T47D (cell line): ENCODE data around the gene PTPN20.
"Not testable (repeated sequence)": the region's sequence is repeated elsewhere in the genome, so short reads cannot be mapped to it uniquely, and the experiment has no call there.

ENCODE experiments used
- DNase-seq, 2 experiments: peaks; one replicate each; pipeline versions ENCODE4 v3.0.0 to v3.0.0-alpha.2; 2011 to 2012; ENCODE audit warnings: low read depth in 1 of 2, low spot score in 1 of 2
- JUND ChIP-seq: IDR thresholded peaks from 2 replicates; pipeline ENCODE4 v1.6.1; 2012; ENCODE audit warnings: low read depth
- in situ Hi-C: cut with HindIII; loops from 2 replicates; pipeline ENCODE4 v1.10.0; 2016; ENCODE audit warnings: low sequenced_read_pairs, low pct_unique_long_range_greater_than_20kb

The PTPN20 gene

DNA sequence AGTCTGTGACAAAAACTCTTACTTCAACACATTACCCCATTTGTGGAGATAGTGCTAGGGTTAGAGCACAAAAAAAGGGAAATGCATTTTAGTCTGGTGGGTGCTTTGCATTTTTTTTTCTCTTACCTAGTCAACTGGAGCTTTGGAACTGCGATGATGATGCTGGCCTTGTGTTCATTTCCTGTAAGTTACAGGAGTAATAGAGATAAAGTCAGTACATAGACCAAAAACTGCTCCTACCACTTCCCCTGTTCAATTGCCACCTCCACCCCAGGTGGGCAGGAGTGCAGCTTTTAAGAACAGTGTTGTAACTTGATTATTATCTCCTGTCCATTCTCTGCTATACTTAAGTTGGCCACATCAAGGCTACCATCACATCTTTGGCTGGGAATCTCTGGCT, 29.9 kb downstream of the PTPN20 start:
- in situ Hi-C loops: not testable (repeated sequence)

DNA sequence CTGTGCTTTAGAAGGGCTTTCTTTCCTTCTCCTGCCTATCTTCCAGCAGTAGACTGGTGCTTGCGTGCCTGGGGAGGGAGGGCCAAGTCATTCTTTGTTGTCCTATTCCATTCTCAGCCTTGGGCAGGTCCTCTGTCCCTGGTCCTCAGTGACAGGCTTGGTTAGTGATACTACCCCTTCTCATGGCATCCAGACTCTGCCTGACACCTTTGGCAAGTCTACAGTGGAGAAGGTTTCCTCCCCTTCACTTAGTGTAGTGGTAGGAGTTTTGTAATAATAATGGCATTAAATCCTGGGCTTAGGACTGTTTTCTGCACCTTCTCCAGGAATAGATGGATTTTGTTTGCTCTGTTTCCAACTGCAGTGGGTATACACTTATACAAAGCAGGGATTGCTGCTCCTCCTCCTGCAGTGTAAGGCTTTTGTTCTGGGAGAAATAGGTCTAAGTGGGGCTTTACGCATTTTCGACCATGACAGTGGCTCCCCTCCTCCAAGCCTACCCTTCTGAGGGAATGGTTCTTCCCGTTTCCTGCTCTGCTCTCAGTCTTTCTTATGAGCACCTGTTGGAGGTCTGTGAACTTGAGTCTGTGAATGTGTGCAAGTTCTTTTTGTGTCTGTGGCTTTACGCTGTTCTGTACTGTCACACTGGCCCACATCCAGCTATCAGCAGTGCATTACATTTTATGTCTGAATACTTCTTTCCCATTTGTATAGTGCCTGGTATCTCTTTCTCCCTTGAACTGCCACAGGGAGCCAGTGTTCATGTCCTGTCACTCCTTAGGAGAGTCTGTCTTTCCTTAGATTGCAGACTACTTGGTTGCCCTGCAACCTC, 37.7 kb downstream of the PTPN20 start:
- in situ Hi-C loops, DNase-seq: not testable (repeated sequence)

More for the DNA sequence above, 29.9 kb downstream of the PTPN20 start:
- not testable (repeated sequence) for DNase-seq

DNA sequence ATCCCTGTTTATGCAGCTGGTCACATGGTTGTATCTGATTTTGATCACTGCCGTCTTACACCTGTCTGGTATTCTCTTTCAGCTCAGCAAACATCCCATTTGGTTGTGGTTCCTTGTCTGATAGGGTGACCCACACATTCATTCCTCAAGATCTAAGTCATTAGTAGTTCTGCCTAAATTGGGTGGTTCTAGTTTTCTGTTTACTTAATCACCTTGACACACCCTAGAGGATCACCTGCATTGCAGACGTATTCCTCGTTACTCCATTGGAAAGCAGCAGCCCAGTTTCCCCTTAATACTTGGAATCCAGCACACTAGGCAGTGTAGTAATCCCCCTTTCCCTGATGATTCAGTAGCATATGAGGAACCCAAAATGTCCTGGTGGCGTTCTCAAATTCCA, 41.3 kb downstream of the PTPN20 start:
- in situ Hi-C loops, DNase-seq: not testable (repeated sequence)

DNA sequence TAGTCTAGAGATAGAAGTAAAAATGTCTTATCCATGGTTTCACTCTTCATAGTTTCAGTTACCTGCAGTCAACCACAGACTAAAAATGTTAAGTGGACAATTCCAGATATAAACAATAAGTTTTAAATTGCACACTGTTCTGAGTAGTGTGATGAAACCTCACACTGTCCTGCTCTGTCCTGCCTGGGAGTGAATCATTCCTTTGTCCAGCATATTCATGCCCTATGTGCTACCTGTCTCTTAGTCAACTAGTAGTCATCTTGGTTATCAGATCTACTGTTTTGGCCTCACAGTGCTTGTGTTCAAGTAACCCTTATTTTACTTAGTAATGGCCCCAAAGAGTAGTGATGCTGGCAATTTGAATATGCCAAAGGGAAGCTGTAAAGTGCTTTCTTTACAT, 49.5 kb downstream of the PTPN20 start:
- DNase-seq, in situ Hi-C loops: not testable (repeated sequence)

DNA sequence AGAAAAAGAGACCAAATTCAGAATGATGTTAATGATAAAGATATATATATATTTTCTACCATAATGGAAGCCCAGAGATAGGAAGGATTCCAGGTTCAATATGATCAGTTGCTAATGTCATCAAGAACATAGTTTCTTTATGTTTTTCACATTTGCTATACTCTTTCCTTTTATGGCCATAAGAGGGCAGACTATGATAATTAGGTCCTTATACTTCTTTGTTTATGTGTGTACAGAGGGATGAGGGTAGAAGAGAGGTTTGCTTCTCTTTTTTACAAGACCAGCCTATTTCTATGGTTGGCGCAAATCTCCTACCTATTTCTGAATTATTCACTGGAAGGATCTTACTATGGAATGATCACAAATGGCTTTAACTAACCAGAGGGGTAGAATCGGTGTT, 52.1 kb downstream of the PTPN20 start:
- DNase-seq, in situ Hi-C loops: not testable (repeated sequence)

DNA sequence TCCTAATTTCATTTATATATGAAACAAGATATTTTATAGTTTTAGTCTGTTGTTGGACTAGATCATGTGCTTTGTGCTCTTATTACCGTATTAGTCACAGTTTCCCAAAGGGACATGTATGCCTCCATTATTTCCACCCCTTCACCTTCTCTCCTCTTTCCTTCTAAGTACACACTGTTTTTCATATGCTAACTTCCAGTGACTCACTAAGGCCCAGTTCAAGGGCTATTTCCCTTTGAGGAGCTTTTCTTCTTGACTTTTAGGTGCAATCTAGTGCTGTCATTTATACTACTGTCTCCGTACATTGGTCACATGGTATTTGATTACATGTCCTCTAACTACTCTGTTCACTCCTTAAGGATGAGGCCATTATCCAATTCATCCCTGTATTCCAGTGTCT, 55.8 kb downstream of the PTPN20 start:
- DNase-seq, in situ Hi-C loops: not testable (repeated sequence)

DNA sequence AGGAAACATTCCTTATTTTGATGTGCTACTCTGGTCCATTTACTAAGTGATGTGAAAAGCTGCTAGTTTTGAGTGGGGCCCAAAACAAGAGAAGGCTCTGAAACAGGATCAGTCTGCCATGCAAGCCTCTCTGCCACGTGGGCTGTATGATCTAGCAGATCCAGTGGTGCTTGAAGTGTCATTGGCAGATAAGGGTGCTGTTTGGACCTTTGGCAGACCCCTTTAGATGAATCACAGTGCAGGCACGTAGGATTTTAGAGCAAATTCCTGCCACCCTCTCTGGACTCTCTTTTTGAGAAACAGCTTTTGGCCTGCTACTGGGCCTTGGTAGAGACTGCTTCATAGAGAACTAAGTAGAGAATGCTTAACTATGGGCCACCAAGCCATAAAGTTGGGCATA, 69.0 kb downstream of the PTPN20 start:
- in situ Hi-C loops, DNase-seq: not testable (repeated sequence)

DNA sequence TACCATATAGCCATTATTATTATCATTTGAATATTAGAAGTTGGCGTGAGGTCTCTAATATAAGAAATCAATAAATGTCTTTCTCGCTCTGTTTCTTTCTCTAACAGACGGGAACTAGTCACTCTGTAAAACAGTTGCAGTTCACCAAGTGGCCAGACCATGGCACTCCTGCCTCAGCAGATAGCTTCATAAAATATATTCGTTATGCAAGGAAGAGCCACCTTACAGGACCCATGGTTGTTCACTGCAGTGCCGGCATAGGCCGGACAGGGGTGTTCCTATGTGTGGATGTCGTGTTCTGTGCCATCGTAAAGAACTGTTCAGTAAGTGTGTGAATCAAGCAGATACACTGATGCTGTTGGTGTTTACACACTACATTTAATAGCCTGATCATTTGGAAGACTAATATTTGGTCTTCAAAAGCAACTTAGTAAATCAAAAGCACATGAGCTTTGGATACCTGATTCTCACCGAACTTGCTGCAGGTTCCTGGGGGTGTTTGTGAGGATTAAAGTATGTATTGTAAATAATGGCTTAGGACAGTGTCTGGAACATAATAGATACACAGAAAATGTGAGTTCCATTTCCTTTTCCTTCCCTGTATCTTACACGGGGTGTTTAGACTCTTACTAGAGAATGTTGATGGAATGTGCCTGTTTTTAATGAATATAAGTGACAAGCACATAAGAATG, 76.2 kb downstream of the PTPN20 start:
- in situ Hi-C loops: not testable (repeated sequence)

DNA sequence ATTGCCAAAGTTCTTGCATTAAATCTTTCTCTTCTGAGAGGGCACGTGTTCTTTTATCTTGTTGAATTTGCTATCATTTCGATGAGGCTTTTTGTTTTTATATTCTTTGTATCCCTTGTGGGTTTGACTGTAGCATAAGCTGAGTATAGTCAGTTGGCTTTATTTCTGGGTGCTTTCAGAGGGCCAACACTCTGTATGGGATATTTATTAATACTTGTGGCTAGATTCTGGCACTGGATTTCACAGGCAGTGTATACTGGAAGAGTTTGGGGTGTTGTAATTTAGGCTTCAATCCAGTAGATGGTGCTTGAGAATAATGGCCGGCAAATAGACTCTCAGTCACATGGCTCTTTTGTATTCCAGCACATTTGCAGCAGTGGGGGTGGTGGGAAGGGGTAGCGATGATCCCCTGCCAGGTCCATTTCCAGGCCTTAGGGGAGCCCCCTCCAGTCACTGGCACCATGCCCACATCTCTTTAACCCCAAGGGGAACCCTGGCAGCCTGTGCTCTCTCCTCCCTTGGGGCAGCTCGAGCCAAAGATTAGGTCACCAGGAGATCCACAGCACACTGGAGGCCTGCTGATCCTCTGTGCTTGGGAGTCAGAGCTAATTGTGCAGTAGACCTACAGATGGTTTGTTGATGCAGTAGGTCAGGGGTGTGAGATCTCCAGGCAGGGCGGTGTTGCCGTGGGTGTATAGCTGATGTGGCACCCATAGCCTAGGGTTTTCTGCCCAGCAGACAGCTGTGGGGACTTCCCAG, 81.8 kb downstream of the PTPN20 start:
- peak; percentile 19 to 57 for DNase-seq
- TF ChIP-seq JUND: no peak
- in situ Hi-C loops: no loop called here

More for the DNA sequence above, 76.2 kb downstream of the PTPN20 start:
- DNase-seq: not testable (repeated sequence)

DNA sequence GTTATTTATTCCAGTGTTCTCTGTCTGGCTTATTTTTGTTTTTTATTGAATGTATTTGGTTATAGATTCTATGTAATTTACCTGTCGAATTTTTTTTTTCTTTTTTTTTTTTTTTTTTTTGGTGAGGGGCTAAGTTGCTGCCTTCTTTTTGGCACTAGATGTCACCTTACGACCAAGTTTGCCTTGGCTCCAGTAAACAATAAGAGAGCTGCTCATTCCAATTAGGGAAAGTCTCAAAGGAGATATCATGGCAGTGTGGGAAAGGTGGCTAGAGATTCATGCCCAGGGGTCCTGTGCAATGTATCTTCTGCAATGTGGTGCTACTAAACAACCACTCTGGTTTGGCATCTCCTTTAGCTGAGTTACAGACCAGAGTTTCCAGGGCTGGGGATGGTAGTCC, 84.0 kb downstream of the PTPN20 start:
- in situ Hi-C loops: no loop called here
- no peak for TF ChIP-seq JUND
- DNase-seq: no peak

DNA sequence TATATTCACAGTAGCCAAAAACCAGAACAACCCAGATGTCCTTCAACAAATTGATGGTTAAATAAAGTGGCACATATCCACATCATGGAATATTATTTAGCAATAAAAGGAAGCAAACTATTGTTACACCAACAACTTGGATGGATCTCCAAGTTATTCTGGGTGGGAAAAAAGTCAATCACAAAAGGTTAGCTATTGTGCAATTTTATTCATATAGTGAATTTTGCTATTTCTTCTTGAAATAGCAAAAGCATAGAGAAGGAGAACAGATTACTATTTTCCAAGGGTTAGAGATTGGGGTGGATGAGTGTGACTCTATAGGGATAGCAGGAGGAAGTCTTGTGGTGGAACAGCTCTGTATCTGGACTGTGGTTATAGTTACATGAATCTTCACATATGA, 87.0 kb downstream of the PTPN20 start:
- DNase-seq: no peak
- in situ Hi-C loops: no loop called here
- TF ChIP-seq JUND: no peak

DNA sequence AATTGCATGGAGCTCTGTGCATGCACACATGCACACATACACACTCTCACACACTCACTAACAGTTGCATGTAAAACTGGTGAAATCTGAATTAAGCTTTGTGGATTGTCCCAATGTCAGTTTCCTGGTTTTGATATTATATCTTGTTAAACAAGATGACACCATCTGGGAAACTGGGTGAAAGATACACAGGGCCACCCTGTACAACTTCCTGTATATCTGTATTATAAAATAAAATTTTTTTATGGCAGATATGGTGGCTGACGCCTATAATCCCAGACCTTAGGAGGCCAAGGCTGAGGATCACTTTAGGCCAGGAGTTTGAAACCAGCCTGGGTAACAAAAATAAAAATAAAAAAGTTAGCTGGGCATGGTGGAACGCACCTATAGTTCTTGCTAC, 87.4 kb downstream of the PTPN20 start:
- no peak for TF ChIP-seq JUND
- DNase-seq: no peak
- in situ Hi-C loops: no loop called here

DNA sequence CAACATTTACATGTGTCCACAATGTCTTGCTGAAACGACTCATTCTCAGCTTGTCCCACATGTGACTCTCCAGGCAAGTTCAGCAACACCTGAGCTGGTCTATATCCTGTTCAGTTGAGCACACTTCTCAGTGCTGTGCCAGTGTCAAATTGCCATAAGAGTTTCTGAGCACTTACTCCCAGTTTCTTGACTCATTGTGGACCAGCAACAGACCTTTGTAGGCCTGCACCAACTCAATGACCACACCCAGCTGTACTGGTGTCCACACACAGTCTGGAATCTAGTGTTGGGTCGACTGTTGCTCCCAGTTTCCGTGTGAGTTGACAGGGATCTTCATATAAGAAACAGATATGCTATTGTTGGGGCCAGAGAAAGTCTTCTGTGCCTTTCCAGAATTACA, 88.0 kb downstream of the PTPN20 start:
- DNase-seq: no peak
- in situ Hi-C loops: no loop called here
- no peak for TF ChIP-seq JUND
